Right lobe of liver (tissue), 6 donors: ENCODE data around the gene DIP2C. TPM values are rescaled to one million over a fixed set of nuclear protein-coding genes. Genes with fewer than 3 reads are reported as not detected.

Experiments used
- ATAC-seq, 4 donors: fragments of 200-7000 bp; cut with Tn5 transposase; one replicate each; pipeline ENCODE4 v1.9.1; 2020; ENCODE audit warnings: mild to moderate bottlenecking in 4 of 4, moderate library complexity in 4 of 4
- DNase-seq, 3 donors: peaks; one replicate each; pipeline ENCODE4 v3.0.0-alpha.2; 2020
- H3K27ac ChIP-seq, 3 donors: fragments of 200-600 bp; one replicate each; pipeline ENCODE4 v1.8.0; 2022
- H3K27me3 ChIP-seq, 2 donors: fragments of 200-600 bp; one replicate each; pipeline ENCODE4 v1.8.0; 2022
- H3K36me3 ChIP-seq, 4 donors: fragments of 200-600 bp; sonication (generic) in 1 of 4; one replicate each; pipeline versions ENCODE4 v1.5.1 to v1.8.0; 2017 to 2022; ENCODE audit warnings: control low read depth in 1 of 4
- H3K4me1 ChIP-seq, 4 donors: fragments of 200-600 bp; sonication (generic) in 1 of 4; one replicate each; pipeline versions ENCODE4 v1.5.1 to v1.8.0; 2017 to 2022; ENCODE audit warnings: control low read depth in 1 of 4
- H3K4me3 ChIP-seq, 3 donors: fragments of 200-600 bp; one replicate each; pipeline ENCODE4 v1.8.0; 2022
- H3K9me3 ChIP-seq, 4 donors: fragments of 200-600 bp; sonication (generic) in 1 of 4; one replicate each; pipeline versions ENCODE4 v1.5.1 to v1.8.0; 2017 to 2022; ENCODE audit warnings: control low read depth in 1 of 4
- POLR2A ChIP-seq: fragments of 450-650 bp; IDR thresholded peaks from one replicate; pipeline ENCODE4 v1.6.1; 2017; ENCODE audit warnings: antibody characterized with exemption, mild to moderate bottlenecking
- WGBS: methylation state at CpG from one replicate; pipeline ENCODE4 v1.1.6; 2018; ENCODE audit warnings: low coverage, low lambda C conversion rate; ENCODE audit not compliant: insufficient coverage; ENCODE audit errors: missing lambda C conversion rate; 5-methylcytosine and 5-hydroxymethylcytosine counted together
- intact Hi-C, 2 donors: fragments of 100-400 bp; cut with DNase I; formaldehyde crosslinking; loops; one replicate each; pipeline versions ENCODE4 v1.11.2 to v1.14.1; 2022
- total RNA-seq, 6 experiments: library from RNA; depleted of rRNA in 2 of 6; stranded (reverse); fragments of >200 nt in 2 of 6; fragmentation: NEBNext Ultra II Directional in 3 of 6; extraction: Animal tissue kit (Norgen Biotek cat#: 25700) in 3 of 6; gene quantifications; one replicate each; pipeline versions ENCODE4 v1.1.0 to v1.2.4, GENCODE V29; 2016 to 2023
- TF ChIP-seq, protein P1 (sequence below), 4 donors: fragments of 200-600 bp in 3 of 4; fragments of 450-650 bp in 1 of 4; IDR thresholded peaks; one replicate each; pipeline versions ENCODE4 v1.5.1 to v1.8.0; 2016 to 2022; ENCODE audit warnings: antibody characterized with exemption in 4 of 4, mild to moderate bottlenecking in 2 of 4
- donor health status: DM: no; HTN: yes; CAD: no.
- donor health status: DM: no; HTN: no; CAD: no.
- donor health status: DM: no; HTN: no; CAD: no.
- donor health status: DM: no; HTN: yes; CAD: no.
- donor health status: DM: no; HTN: yes; CAD: no.

Gene DIP2C
- total RNA-seq, 6 experiments from 2014 or later: 8.0 to 13.5 (median 11.7) TPM

DNA sequence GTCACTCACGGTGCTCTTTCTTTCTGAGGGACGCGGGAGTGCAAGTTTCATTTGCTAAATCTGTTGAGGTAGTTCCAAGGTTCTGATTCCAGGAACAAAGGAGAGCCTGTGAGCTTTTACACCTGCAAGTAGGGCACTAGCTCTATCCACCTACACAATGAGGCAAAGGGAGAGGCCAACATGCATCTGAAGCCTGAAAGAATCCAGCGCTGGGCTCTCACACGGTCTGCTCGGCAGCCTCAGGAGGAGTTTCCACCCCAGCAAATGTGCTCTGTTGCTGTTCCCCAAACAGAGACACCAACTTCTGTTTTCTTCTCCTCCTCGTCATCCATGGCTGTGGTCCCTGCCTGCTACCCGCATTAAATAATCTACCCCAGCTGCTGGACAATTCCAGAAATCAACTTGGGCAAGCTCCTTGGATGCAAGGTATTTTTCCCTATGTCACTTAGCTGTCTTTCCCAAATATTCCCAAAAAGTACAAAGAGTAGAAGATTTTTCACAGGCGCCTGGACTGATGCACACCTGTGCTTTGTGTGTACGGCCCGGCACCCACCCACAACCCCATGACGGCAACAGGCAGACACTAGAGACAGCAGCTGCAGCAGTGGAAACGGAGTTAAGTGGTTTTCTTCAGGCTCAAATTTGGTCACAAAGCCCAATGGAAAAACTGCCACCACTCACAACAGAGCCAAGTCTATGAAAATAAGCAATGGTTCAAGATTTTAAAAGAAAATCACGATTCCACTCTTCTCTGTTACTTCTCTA lies 377.4 kb downstream of the DIP2C start:
- 92% methylated on average over 6 of the region's 14 CpGs for WGBS
- H3K27ac ChIP-seq: no peak overlapping the region
- DNase-seq: no peak

DNA sequence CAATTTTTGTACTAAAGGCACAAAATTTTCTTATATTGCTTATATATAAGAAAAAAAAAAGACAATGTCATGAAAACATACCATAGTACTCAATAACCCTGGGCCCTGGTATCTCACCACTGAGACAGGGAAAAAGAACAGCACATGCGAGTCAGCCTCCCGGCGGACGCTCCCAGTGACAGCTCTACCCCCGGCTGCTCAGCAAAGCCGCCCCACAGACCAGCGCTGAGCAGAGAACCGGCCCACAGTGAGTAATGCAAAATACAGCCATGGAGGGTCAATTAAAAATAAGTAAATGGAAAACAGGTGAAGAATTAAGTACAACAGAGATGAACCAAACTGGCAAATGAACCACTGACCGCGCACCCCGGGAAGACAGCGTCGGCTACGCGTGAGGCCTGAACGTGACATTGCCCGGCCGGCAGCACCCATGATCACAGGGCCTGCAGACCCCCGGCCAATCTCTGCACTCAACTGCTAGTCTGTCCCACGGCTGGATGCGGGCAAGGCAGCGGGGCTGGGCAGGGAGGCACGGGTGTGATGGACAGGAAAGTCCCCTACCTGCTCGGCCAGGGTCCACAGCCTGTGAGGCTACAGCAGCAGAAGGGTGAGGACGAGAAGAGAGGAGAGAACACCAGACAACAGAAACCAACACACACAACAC lies 378.4 kb downstream of the DIP2C start:
- Histone ChIP-seq H3K27me3 (no peaks in the 10 kb centered on the region), H3K9me3 (no peaks in the 10 kb centered on the region), H3K36me3 (no peaks in the 10 kb centered on the region), H3K27ac (no peak overlapping the region), H3K4me3 (no peak overlapping the region), H3K4me1 (peaks cover 0 to 37% (median 15%) of the 10 kb centered on the region in 4 donors)
- TF ChIP-seq, protein P1, sequence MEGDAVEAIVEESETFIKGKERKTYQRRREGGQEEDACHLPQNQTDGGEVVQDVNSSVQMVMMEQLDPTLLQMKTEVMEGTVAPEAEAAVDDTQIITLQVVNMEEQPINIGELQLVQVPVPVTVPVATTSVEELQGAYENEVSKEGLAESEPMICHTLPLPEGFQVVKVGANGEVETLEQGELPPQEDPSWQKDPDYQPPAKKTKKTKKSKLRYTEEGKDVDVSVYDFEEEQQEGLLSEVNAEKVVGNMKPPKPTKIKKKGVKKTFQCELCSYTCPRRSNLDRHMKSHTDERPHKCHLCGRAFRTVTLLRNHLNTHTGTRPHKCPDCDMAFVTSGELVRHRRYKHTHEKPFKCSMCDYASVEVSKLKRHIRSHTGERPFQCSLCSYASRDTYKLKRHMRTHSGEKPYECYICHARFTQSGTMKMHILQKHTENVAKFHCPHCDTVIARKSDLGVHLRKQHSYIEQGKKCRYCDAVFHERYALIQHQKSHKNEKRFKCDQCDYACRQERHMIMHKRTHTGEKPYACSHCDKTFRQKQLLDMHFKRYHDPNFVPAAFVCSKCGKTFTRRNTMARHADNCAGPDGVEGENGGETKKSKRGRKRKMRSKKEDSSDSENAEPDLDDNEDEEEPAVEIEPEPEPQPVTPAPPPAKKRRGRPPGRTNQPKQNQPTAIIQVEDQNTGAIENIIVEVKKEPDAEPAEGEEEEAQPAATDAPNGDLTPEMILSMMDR (IDR thresholded peaks at IDR 0.05): no peak
- no peak for TF ChIP-seq POLR2A
- DNase-seq (no peak), ATAC-seq (no peak)
- intact Hi-C loops: no loop called here
- 93% methylated on average over 18 of the region's 25 CpGs for WGBS

More for the DNA sequence above, 377.4 kb downstream of the DIP2C start:
- no peak for ATAC-seq
- intact Hi-C loops: no loop called here
- Histone ChIP-seq H3K9me3 (no peaks in the 10 kb centered on the region), H3K27me3 (no peaks in the 10 kb centered on the region), H3K4me1 (peaks cover 0 to 27% (median 11%) of the 10 kb centered on the region in 4 donors), H3K36me3 (no peaks in the 10 kb centered on the region), H3K4me3 (no peak overlapping the region)
- TF ChIP-seq, protein P1 (IDR thresholded peaks at IDR 0.05): no peak
- no peak for TF ChIP-seq POLR2A

GRCh38 chr10:310371-310770 lies 379.1 kb downstream of the DIP2C start:
- 79% methylated on average over 4 of the region's 5 CpGs for WGBS
- DNase-seq: no peak
- no peak for ATAC-seq
- no peaks in the 10 kb centered on the region for H3K36me3 ChIP-seq
- no peak overlapping the region for H3K4me3 ChIP-seq
- intact Hi-C loops: no loop called here
- TF ChIP-seq, protein P1 (IDR thresholded peaks at IDR 0.05): no peak
- no peak for TF ChIP-seq POLR2A
- H3K27me3 ChIP-seq: no peaks in the 10 kb centered on the region
- no peaks in the 10 kb centered on the region for H3K9me3 ChIP-seq
- no peak overlapping the region for H3K27ac ChIP-seq
- peaks cover 0 to 37% (median 15%) of the 10 kb centered on the region in 4 donors for H3K4me1 ChIP-seq

DNA sequence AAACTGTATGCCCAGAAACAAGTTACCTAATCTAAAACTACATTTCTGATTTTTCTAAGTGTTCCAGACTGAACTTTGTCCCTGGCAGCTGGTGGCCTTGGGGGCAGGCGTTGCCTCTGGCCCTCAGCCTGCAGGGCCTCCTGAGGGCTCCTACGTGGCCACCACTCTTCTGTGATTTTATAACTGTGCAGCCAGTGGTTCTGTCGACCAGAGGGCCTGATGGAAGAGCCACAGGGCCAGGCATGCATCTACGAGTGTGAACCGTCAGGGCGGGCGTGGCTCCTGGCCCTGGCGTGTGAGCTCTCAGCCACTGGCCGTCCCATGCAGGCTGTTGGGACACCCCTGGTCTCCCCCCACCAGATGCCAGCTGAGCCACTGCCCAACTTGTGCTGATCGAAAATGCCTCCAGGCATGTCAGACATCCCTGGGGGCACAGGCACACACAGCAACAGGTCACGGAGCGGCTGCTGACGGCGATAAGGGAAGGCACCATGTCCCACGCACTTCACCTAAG lies 380.8 kb downstream of the DIP2C start:
- ATAC-seq: peak; percentile 85 to 92 (median 89)
- Histone ChIP-seq H3K36me3 (no peaks in the 10 kb centered on the region), H3K27me3 (no peaks in the 10 kb centered on the region), H3K9me3 (no peaks in the 10 kb centered on the region), H3K4me1 (peaks cover 0 to 37% (median 15%) of the 10 kb centered on the region in 4 donors), H3K27ac (peak overlapping the region; percentile 55 to 75 (median 61)), H3K4me3 (peak overlapping the region in 1 of 3 donors; percentile 26)
- intact Hi-C loops: no loop called here
- 35% methylated on average over 5 of the region's 15 CpGs for WGBS
- peak; percentile 52 to 78 (median 75) for DNase-seq
- TF ChIP-seq, protein P1 (IDR thresholded peaks at IDR 0.05): no peak
- no peak for TF ChIP-seq POLR2A
